K562 (cell line): ENCODE data around the gene ZNF362. TPM values are rescaled to one million over a fixed set of nuclear protein-coding genes. Genes with fewer than 3 reads are reported as not detected.

Experiments
- BACH1 ChIP-seq: fragments of 200-800 bp; sonication (Bioruptor generic); IDR thresholded peaks from 2 replicates; pipeline ENCODE4 v1.6.1; 2016; ENCODE audit warnings: missing genetic modification characterization, missing compliant biosample characterization
- CLOCK ChIP-seq: fragments of 250-450 bp; sonication (Bioruptor Pico); IDR thresholded peaks from 2 replicates; pipeline ENCODE4 v1.4.0; 2020; ENCODE audit warnings: mild to moderate bottlenecking, moderate library complexity, borderline replicate concordance
- CREM ChIP-seq: IDR thresholded peaks from 2 replicates; pipeline ENCODE4 v1.6.1; 2014; ENCODE audit warnings: antibody characterized with exemption, low read depth
- ELF2 ChIP-seq: fragments of 250-450 bp; sonication (Bioruptor Pico); IDR thresholded peaks from 2 replicates; pipeline ENCODE4 v1.5.0; 2021; ENCODE audit warnings: mild to moderate bottlenecking
- FUS ChIP-seq: fragments of 200-400 bp; formaldehyde crosslinking; optimal IDR thresholded peaks from 2 replicates; pipeline ENCODE3; 2017; ENCODE audit warnings: low read depth, low read length
- HMBOX1 ChIP-seq: sonication (generic); IDR thresholded peaks from 2 replicates; pipeline ENCODE4 v1.6.1; 2016
- KDM2B ChIP-seq: fragments of 250-450 bp; sonication (Bioruptor Pico); IDR thresholded peaks from 2 replicates; pipeline ENCODE4 v1.8.0; 2021; ENCODE audit warnings: mild to moderate bottlenecking, moderate library complexity
- MCM7 ChIP-seq, 2 experiments: fragments of 450-650 bp; IDR thresholded peaks; 2 replicates each; pipeline ENCODE4 v1.6.1; 2016 to 2018
- MXD1 ChIP-seq: fragments of 250-450 bp; sonication (Bioruptor Pico); IDR thresholded peaks from 2 replicates; pipeline ENCODE4 v1.8.0; 2021; ENCODE audit warnings: borderline replicate concordance, mild to moderate bottlenecking, moderate library complexity; ENCODE audit not compliant: poor library complexity, severe bottlenecking
- MYC ChIP-seq, 2 experiments: fragments of 250-450 bp in 1 of 2; sonication (Bioruptor Pico) in 1 of 2; IDR thresholded peaks; 2 replicates each; pipeline versions ENCODE4 v1.5.1 to v1.6.1; 2012 to 2021; ENCODE audit warnings: low read depth in 2 of 2, borderline replicate concordance in 1 of 2, improper control_type of control experiment in 1 of 2, low read length in 1 of 2, mild to moderate bottlenecking in 1 of 2, moderate library complexity in 1 of 2
- POLR3A ChIP-seq: IDR thresholded peaks from 2 replicates; pipeline ENCODE4 v1.6.1; 2011; ENCODE audit warnings: borderline replicate concordance, mild to moderate bottlenecking, moderate library complexity; ENCODE audit not compliant: insufficient read length, insufficient read depth; ENCODE audit errors: extremely low read depth
- RUNX1 ChIP-seq: sonication (generic); IDR thresholded peaks from 2 replicates; pipeline ENCODE4 v1.6.1; 2016; ENCODE audit warnings: antibody characterized with exemption, low read depth
- SMAD3 ChIP-seq: fragments of 450-650 bp; formaldehyde crosslinking; conservative IDR thresholded peaks from 2 replicates; pipeline ENCODE4 v1.4.0; 2020; ENCODE audit warnings: mild to moderate bottlenecking
- TBP ChIP-seq: optimal IDR thresholded peaks from 2 replicates; pipeline ENCODE3; 2011; ENCODE audit warnings: low read depth, low read length, improper control_type of control experiment
- THAP7 ChIP-seq: fragments of 250-450 bp; sonication (Bioruptor Pico); IDR thresholded peaks from 2 replicates; pipeline ENCODE4 v1.5.0; 2021
- ZNF134 ChIP-seq: fragments of 250-450 bp; sonication (Bioruptor Pico); conservative IDR thresholded peaks from 2 replicates; pipeline ENCODE4 v1.4.0; 2020
- ZNF778 ChIP-seq: fragments of 450-650 bp; formaldehyde crosslinking; IDR thresholded peaks from 2 replicates; pipeline ENCODE4 v1.4.0; 2020; ENCODE audit warnings: mild to moderate bottlenecking, moderate library complexity
- polyA plus RNA-seq, 8 experiments: library from polyadenylated mRNA; depleted of rRNA in 4 of 8; stranded (reverse) in 5 of 8; unstranded in 3 of 8; fragments of >200 nt; fragmentation: Nextera tagmentation in 2 of 8; fragmentation: Illumina TruSeq in 1 of 8; extraction: Ambion mirVana in 2 of 8; extraction: Trizol in 1 of 8; gene quantifications; 2 replicates each; pipeline versions ENCODE4 v1.2.1 to v1.2.3, GENCODE V29; 2011 to 2014; ENCODE audit warnings: inconsistent platforms in 1 of 8, missing spikeins in 1 of 8
- total RNA-seq, 7 experiments: library from RNA; depleted of rRNA in 6 of 7; stranded (reverse); fragments of >200 nt in 6 of 7; fragmentation: Illumina TruSeq in 2 of 7; extraction: Trizol in 2 of 7; gene quantifications; 2 replicates each; pipeline versions ENCODE4 v1.2.1 to v1.2.3, GENCODE V29; 2011 to 2021; ENCODE audit warnings: low replicate concordance in 1 of 7
- TF ChIP-seq, protein P1 (sequence below), 2 experiments: fragments of 450-650 bp; IDR thresholded peaks; 2 replicates each; pipeline ENCODE4 v1.6.1; 2018; ENCODE audit warnings: mild to moderate bottlenecking in 2 of 2, low read depth in 1 of 2; ENCODE audit not compliant: partially characterized antibody in 2 of 2

ZNF362 gene
- total and polyA plus RNA-seq, 9 of the 15 experiments (the other 6 are each of a cell fraction or from before 2014, with no cell fraction given), result 0.01 to 1.1 (median 0.35) TPM; not detected in 1

DNA sequence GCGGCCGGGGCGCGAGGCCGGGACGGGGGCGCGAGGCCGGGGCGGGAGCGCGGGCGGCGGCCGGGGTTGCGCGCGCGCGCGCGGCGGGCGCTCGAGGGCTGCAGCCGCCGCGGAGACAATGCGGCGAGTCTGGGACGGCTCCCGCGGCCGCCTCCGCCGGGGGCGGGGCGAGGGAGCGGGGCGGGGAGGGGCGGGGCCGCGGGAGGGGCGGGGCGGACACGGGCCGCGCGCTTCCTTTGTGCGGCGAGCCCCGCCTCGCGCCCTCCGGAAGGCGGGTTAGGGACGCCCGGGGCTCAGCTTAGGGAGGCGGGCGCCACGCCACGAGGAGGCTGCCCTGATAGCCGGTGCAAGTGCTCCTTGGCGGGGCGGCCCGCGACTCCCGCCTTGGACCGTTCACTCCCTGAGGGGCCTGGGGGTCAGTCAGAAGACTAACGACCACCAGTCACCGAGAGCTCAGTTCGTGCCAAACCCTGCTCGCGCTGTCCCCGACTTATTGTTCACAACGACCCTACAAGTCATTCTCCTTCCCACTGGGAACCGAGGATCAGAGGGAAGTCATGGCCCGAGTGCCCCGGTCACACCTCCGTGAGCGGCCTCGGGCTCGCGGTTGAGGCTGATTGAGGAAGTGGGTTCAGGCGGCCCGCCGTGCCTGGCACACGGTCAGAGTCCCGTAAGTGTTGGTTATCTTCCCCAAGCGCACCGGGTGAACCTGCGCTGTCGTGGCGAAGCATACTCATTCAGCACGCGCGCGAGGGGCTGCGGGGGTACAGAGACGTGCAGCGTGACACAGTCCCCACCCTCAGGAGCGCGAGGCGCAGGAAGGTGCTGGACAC is 93.7 kb downstream of the ZNF362 start (continued):
- TF ChIP-seq, protein P1, sequence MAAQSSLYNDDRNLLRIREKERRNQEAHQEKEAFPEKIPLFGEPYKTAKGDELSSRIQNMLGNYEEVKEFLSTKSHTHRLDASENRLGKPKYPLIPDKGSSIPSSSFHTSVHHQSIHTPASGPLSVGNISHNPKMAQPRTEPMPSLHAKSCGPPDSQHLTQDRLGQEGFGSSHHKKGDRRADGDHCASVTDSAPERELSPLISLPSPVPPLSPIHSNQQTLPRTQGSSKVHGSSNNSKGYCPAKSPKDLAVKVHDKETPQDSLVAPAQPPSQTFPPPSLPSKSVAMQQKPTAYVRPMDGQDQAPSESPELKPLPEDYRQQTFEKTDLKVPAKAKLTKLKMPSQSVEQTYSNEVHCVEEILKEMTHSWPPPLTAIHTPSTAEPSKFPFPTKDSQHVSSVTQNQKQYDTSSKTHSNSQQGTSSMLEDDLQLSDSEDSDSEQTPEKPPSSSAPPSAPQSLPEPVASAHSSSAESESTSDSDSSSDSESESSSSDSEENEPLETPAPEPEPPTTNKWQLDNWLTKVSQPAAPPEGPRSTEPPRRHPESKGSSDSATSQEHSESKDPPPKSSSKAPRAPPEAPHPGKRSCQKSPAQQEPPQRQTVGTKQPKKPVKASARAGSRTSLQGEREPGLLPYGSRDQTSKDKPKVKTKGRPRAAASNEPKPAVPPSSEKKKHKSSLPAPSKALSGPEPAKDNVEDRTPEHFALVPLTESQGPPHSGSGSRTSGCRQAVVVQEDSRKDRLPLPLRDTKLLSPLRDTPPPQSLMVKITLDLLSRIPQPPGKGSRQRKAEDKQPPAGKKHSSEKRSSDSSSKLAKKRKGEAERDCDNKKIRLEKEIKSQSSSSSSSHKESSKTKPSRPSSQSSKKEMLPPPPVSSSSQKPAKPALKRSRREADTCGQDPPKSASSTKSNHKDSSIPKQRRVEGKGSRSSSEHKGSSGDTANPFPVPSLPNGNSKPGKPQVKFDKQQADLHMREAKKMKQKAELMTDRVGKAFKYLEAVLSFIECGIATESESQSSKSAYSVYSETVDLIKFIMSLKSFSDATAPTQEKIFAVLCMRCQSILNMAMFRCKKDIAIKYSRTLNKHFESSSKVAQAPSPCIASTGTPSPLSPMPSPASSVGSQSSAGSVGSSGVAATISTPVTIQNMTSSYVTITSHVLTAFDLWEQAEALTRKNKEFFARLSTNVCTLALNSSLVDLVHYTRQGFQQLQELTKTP (IDR thresholded peaks at IDR 0.05; ENCODE audit: low read depth in 1 of 2, partially characterized antibody in 2 of 2), result no peak
- TF ChIP-seq POLR3A (no peak), ZNF134 (CRISPR knock-in tag) (no peak), TBP (peak; percentile 79), FUS (no peak), RUNX1 (no peak), CLOCK (peak; percentile 75; the same call in 1 of the 2 replicates), KDM2B (CRISPR knock-in tag) (no peak), CREM (peak; percentile 64), BACH1 (no peak), ELF2 (CRISPR knock-in tag) (no peak), THAP7 (peak; percentile 84), HMBOX1 (no peak; the same call in 1 of the 2 replicates), MYC (IDR thresholded peaks at IDR 0.05; ENCODE audit: low read depth, low read length) (peak; percentile 95), MYC (CRISPR knock-in tag; IDR thresholded peaks at IDR 0.05; ENCODE audit: borderline replicate concordance, low read depth) (peak; percentile 93), MCM7 (IDR thresholded peaks at IDR 0.05) (no peak), ZNF778 (CRISPR knock-in tag) (no peak), MXD1 (CRISPR knock-in tag) (no peak), SMAD3 (CRISPR knock-in tag) (no peak)
